ENCODE data around the gene MEOX2. TPM values are rescaled to one million over a fixed set of nuclear protein-coding genes. Genes with fewer than 3 reads are reported as not detected.

Gene MEOX2
- not detected for total RNA-seq

GRCh38 chr7:15686295-15686956 is at the start of gene MEOX2:
MEOX2 (minus strand) TSS chr7:15686683; CDS start chr7:15686402, 281 bp downstream.

GRCh38 chr7:15561835-15562234 is 124.6 kb downstream of the MEOX2 start, which contains the start of gene AGMO:
AGMO (minus strand) TSS chr7:15562015.

Other genes starting within 250 kb of the MEOX2 start
- not detected for gene AGMO, start 124.7 kb downstream of the MEOX2 start, total RNA-seq